Endodermal cell (in vitro differentiated cells): ENCODE data around the gene CAPN14. TPM values are rescaled to one million over a fixed set of nuclear protein-coding genes. Genes with fewer than 3 reads are reported as not detected.

Experiments
- DNase-seq: peaks from one replicate; pipeline ENCODE4 v3.0.0-alpha.2; 2017
- H3K27ac ChIP-seq: 2 replicates; pipeline ENCODE4 v1.5.1; 2013; ENCODE audit warnings: mild to moderate bottlenecking, low read depth, low read length, moderate library complexity
- H3K27me3 ChIP-seq: 2 replicates; pipeline ENCODE4 v1.6.1; 2013; ENCODE audit warnings: mild to moderate bottlenecking, low read length, moderate library complexity; ENCODE audit not compliant: insufficient read depth, control insufficient read depth, poor library complexity, severe bottlenecking
- H3K36me3 ChIP-seq: 2 replicates; pipeline ENCODE4 v1.7.0; 2013; ENCODE audit warnings: mild to moderate bottlenecking, low read length, moderate library complexity; ENCODE audit not compliant: control insufficient read depth, insufficient read depth
- H3K4me1 ChIP-seq: one replicate; pipeline ENCODE4 v1.7.0; 2013; ENCODE audit warnings: low read length; ENCODE audit not compliant: control insufficient read depth, insufficient read depth
- H3K4me3 ChIP-seq: 2 replicates; pipeline ENCODE4 v1.5.1; 2013; ENCODE audit warnings: mild to moderate bottlenecking, low read length, moderate library complexity
- H3K9ac ChIP-seq: 2 replicates; pipeline ENCODE4 v1.6.1; 2013; ENCODE audit warnings: mild to moderate bottlenecking, low read length, moderate library complexity; ENCODE audit not compliant: poor library complexity, severe bottlenecking; ENCODE audit errors: extremely low read depth
- H3K9me3 ChIP-seq: 2 replicates; pipeline ENCODE4 v1.6.1; 2013; ENCODE audit warnings: mild to moderate bottlenecking, low read length, moderate library complexity; ENCODE audit not compliant: control insufficient read depth
- H3K27ac Mint-ChIP-seq: 2 replicates; pipeline ENCODE4 v1.8.0; 2020; ENCODE audit warnings: mixed read lengths
- H3K27me3 Mint-ChIP-seq: 2 replicates; pipeline ENCODE4 v1.8.0; 2021; ENCODE audit warnings: mild to moderate bottlenecking, mixed read lengths; ENCODE audit not compliant: insufficient read depth
- H3K36me3 Mint-ChIP-seq: 2 replicates; pipeline ENCODE4 v1.8.0; 2020; ENCODE audit warnings: low read depth, mixed read lengths
- H3K4me1 Mint-ChIP-seq: 2 replicates; pipeline ENCODE4 v1.8.0; 2020; ENCODE audit warnings: mixed read lengths
- H3K4me3 Mint-ChIP-seq: 2 replicates; pipeline ENCODE4 v1.8.0; 2020; ENCODE audit warnings: mild to moderate bottlenecking, moderate library complexity, mixed read lengths
- H3K9me3 Mint-ChIP-seq: 2 replicates; pipeline ENCODE4 v1.8.0; 2020; ENCODE audit warnings: mild to moderate bottlenecking, mixed read lengths
- CTCF ChIP-seq: fragments of 200-600 bp; sonication (generic); conservative IDR thresholded peaks from 2 replicates; pipeline ENCODE4 v1.5.0; 2021; ENCODE audit warnings: antibody characterized with exemption, mild to moderate bottlenecking
- WGBS, 2 experiments: methylation state at CpG; one replicate each; pipeline versions ENCODE4 v1.1.5 to v1.1.7; 2013; ENCODE audit warnings: missing lambda C conversion rate in 2 of 2, mixed read lengths in 1 of 2; ENCODE audit not compliant: insufficient coverage in 1 of 2, insufficient read length in 1 of 2; 5-methylcytosine and 5-hydroxymethylcytosine counted together
- total RNA-seq, 2 donors: library from RNA; stranded (reverse); fragmentation: NEBNext Ultra II Directional in 1 of 2; extraction: Animal tissue kit (Norgen Biotek cat#: 25700) in 1 of 2; gene quantifications; 2 replicates in 1 of 2; 3 replicates in 1 of 2; pipeline ENCODE4 v1.2.1, GENCODE V29; 2021

CAPN14 gene
- total RNA-seq, 2 donors from 2014 or later = 0.31 to 0.40 TPM

DNA sequence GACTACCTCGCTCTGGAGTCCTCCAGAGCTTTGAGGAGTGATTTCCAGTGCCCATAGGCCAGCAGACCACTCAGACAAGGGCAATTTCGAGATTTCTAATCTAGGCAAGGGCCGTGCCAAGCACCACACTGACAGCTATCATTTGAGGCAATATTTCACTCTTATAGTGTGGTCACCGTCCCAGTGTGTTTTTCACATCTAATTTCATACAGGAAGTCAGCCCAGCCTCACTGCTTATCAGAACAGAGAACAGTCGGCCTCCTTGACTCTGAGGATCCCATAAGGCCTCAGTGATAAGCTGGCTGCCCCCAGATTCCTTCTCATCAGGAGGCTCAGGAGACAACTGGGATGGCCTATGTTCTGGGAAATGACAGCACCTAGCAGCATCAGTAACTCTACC, 581 bp downstream of the CAPN14 start:
- no peak for DNase-seq

GRCh38 chr2:31214444-31214915, 2.8 kb downstream of the CAPN14 start:
- no peak overlapping the region for H3K27ac ChIP-seq
- H3K4me3 Mint-ChIP-seq = no peak overlapping the region
- H3K4me3 ChIP-seq = no peak overlapping the region
- no peaks in the 10 kb centered on the region for H3K36me3 ChIP-seq
- H3K27me3 ChIP-seq = no peaks in the 10 kb centered on the region
- H3K4me1 ChIP-seq = peaks cover 10% of the 10 kb centered on the region
- H3K9me3 ChIP-seq = no peaks in the 10 kb centered on the region
- H3K4me1 Mint-ChIP-seq = peaks cover 46% of the 10 kb centered on the region
- TF ChIP-seq CTCF = no peak
- H3K27ac Mint-ChIP-seq = no peak overlapping the region
- 88 to 98% methylated on average over 7 to 8 of the region's 8 CpGs for WGBS, 2 experiments
- no peak overlapping the region for H3K9ac ChIP-seq
- DNase-seq = no peak
- no peaks in the 10 kb centered on the region for H3K36me3 Mint-ChIP-seq
- H3K9me3 Mint-ChIP-seq = no peaks in the 10 kb centered on the region
- peaks cover 11% of the 10 kb centered on the region for H3K27me3 Mint-ChIP-seq

More for the DNA sequence above, 581 bp downstream of the CAPN14 start:
- no peak overlapping the region for H3K4me3 ChIP-seq
- no peak overlapping the region for H3K27ac ChIP-seq
- no peak overlapping the region for H3K4me3 Mint-ChIP-seq
- H3K27me3 ChIP-seq = no peaks in the 10 kb centered on the region
- no peaks in the 10 kb centered on the region for H3K36me3 Mint-ChIP-seq
- no peak for TF ChIP-seq CTCF
- peaks cover 10% of the 10 kb centered on the region for H3K4me1 ChIP-seq
- H3K9me3 Mint-ChIP-seq = no peaks in the 10 kb centered on the region
- no peak overlapping the region for H3K9ac ChIP-seq
- no peak overlapping the region for H3K27ac Mint-ChIP-seq
- peaks cover 13% of the 10 kb centered on the region for H3K27me3 Mint-ChIP-seq
- H3K36me3 ChIP-seq = no peaks in the 10 kb centered on the region
- peaks cover 42% of the 10 kb centered on the region for H3K4me1 Mint-ChIP-seq
- H3K9me3 ChIP-seq = no peaks in the 10 kb centered on the region
- 90% methylated on average over 5 of the region's 5 CpGs for WGBS, 2 experiments

- TF ChIP-seq CTCF = no peak
- Histone ChIP-seq H3K9me3 (no peaks in the 10 kb centered on the region), H3K27ac (no peak overlapping the region), H3K4me1 (peaks cover 10% of the 10 kb centered on the region), H3K4me3 (no peak overlapping the region), H3K27me3 (no peaks in the 10 kb centered on the region), H3K9ac (no peak overlapping the region), H3K36me3 (no peaks in the 10 kb centered on the region)
- Mint-ChIP-seq H3K36me3 (no peaks in the 10 kb centered on the region), H3K4me1 (peaks cover 52% of the 10 kb centered on the region), H3K4me3 (no peak overlapping the region), H3K27ac (no peak overlapping the region), H3K9me3 (no peaks in the 10 kb centered on the region), H3K27me3 (peaks cover 9% of the 10 kb centered on the region)
- DNase-seq = no peak
- 53 to 78% methylated on average over 1 to 4 of the region's 4 CpGs for WGBS, 2 experiments
Observed at GRCh38 chr2:31213601-31214443, 3.5 kb downstream of the CAPN14 start.
